Measurements from ENCODE around the gene AVPR2. TPM values are rescaled to one million over a fixed set of nuclear protein-coding genes. Genes with fewer than 3 reads are reported as not detected.

AVPR2 gene
- total and polyA plus RNA-seq, 4 donors, result 0.51 to 2.5 (median 0.84) TPM

- ATAC-seq (ENCODE audit: insufficient read depth, low FRiP score), result no peak
- Histone ChIP-seq H3K9ac (ENCODE audit: insufficient read depth in 1 of 2, low read length in 2 of 2) (no peak overlapping the region), H3K4me3 (no peak overlapping the region), H3K27me3 (ENCODE audit: control insufficient read depth in 3 of 3, insufficient read depth in 3 of 3, low read length in 2 of 3) (peaks cover 36 to 56% (median 40%) of the 10 kb centered on the region in 3 donors), H3K4me1 (ENCODE audit: control insufficient read depth in 5 of 5, insufficient read depth in 5 of 5, low read length in 5 of 5) (peaks cover 0 to 2% (median under 1%) of the 10 kb centered on the region in 5 donors), H3K36me3 (ENCODE audit: control insufficient read depth in 4 of 4, insufficient read depth in 4 of 4, low read length in 4 of 4) (no peaks in the 10 kb centered on the region), H3K27ac (ENCODE audit: low read depth in 1 of 2, low read length in 1 of 2) (no peak overlapping the region), H3K9me3 (ENCODE audit: control insufficient read depth in 4 of 4, insufficient read depth in 3 of 4, low read length in 3 of 4) (peaks cover 0 to 6% (median 0%) of the 10 kb centered on the region in 4 donors)
- no peak for DNase-seq
- 53 to 63% methylated on average over 12 to 13 of the region's 13 CpGs for WGBS, 2 donors
- TF ChIP-seq CTCF (IDR thresholded peaks at IDR 0.05; ENCODE audit: control extremely low read depth, extremely low read depth), result no peak
Measured at GRCh38 chrX:153884136-153884535, 20.3 kb upstream of the AVPR2 start.

GRCh38 chrX:153884590-153884989 is 19.9 kb upstream of the AVPR2 start:
- H3K27me3 ChIP-seq (ENCODE audit: control insufficient read depth in 3 of 3, insufficient read depth in 3 of 3, low read length in 2 of 3), result peaks cover 37 to 56% (median 40%) of the 10 kb centered on the region in 3 donors
- ATAC-seq (ENCODE audit: insufficient read depth, low FRiP score) (no peak), DNase-seq (no peak)
- H3K4me3 ChIP-seq, result no peak overlapping the region
- no peaks in the 10 kb centered on the region for H3K36me3 ChIP-seq (ENCODE audit: control insufficient read depth in 4 of 4, insufficient read depth in 4 of 4, low read length in 4 of 4)
- TF ChIP-seq CTCF (IDR thresholded peaks at IDR 0.05; ENCODE audit: control extremely low read depth, extremely low read depth), result no peak
- peaks cover 0 to 2% (median 0%) of the 10 kb centered on the region in 5 donors for H3K4me1 ChIP-seq (ENCODE audit: control insufficient read depth in 5 of 5, insufficient read depth in 5 of 5, low read length in 5 of 5)
- 64 to 100% methylated on average over 1 to 6 of the region's 6 CpGs for WGBS, 2 donors
- no peak overlapping the region for H3K9ac ChIP-seq (ENCODE audit: insufficient read depth in 1 of 2, low read length in 2 of 2)
- peaks cover 0 to 7% (median 0%) of the 10 kb centered on the region in 4 donors for H3K9me3 ChIP-seq (ENCODE audit: control insufficient read depth in 4 of 4, insufficient read depth in 3 of 4, low read length in 3 of 4)
- H3K27ac ChIP-seq (ENCODE audit: low read depth in 1 of 2, low read length in 1 of 2), result no peak overlapping the region

GRCh38 chrX:153885208-153885787 is 19.2 kb upstream of the AVPR2 start:
- no peak overlapping the region for H3K27ac ChIP-seq (ENCODE audit: low read depth in 1 of 2, low read length in 1 of 2)
- no peak overlapping the region for H3K4me3 ChIP-seq
- H3K36me3 ChIP-seq (ENCODE audit: control insufficient read depth in 4 of 4, insufficient read depth in 4 of 4, low read length in 4 of 4), result no peaks in the 10 kb centered on the region
- H3K4me1 ChIP-seq (ENCODE audit: control insufficient read depth in 5 of 5, insufficient read depth in 5 of 5, low read length in 5 of 5), result peaks cover 0 to 2% (median 0%) of the 10 kb centered on the region in 5 donors
- WGBS, 2 donors, result 12 to 27% methylated on average over 14 to 32 of the region's 32 CpGs
- no peak overlapping the region for H3K9ac ChIP-seq (ENCODE audit: insufficient read depth in 1 of 2, low read length in 2 of 2)
- H3K9me3 ChIP-seq (ENCODE audit: control insufficient read depth in 4 of 4, insufficient read depth in 3 of 4, low read length in 3 of 4), result peaks cover 0 to 7% (median 0%) of the 10 kb centered on the region in 4 donors
- no peak for TF ChIP-seq CTCF (IDR thresholded peaks at IDR 0.05; ENCODE audit: control extremely low read depth, extremely low read depth)
- peaks cover 35 to 54% (median 40%) of the 10 kb centered on the region in 3 donors for H3K27me3 ChIP-seq (ENCODE audit: control insufficient read depth in 3 of 3, insufficient read depth in 3 of 3, low read length in 2 of 3)
- no peak for ATAC-seq (ENCODE audit: insufficient read depth, low FRiP score)
- DNase-seq, result no peak

Measured in lung (tissue), 12 donors.